GM10266 (cell line): ENCODE results near the gene VSIR.

Source experiments
- DNase-seq: peaks from one replicate; pipeline ENCODE4 v3.0.0; 2012; ENCODE audit errors: extremely low spot score
- TF ChIP-seq, protein P1 (sequence below): IDR thresholded peaks from 2 replicates; pipeline ENCODE4 v1.5.1; 2012; ENCODE audit warnings: mild to moderate bottlenecking, low read depth; ENCODE audit not compliant: control insufficient read depth, insufficient read depth; ENCODE audit errors: missing control alignments

VSIR gene

DNA sequence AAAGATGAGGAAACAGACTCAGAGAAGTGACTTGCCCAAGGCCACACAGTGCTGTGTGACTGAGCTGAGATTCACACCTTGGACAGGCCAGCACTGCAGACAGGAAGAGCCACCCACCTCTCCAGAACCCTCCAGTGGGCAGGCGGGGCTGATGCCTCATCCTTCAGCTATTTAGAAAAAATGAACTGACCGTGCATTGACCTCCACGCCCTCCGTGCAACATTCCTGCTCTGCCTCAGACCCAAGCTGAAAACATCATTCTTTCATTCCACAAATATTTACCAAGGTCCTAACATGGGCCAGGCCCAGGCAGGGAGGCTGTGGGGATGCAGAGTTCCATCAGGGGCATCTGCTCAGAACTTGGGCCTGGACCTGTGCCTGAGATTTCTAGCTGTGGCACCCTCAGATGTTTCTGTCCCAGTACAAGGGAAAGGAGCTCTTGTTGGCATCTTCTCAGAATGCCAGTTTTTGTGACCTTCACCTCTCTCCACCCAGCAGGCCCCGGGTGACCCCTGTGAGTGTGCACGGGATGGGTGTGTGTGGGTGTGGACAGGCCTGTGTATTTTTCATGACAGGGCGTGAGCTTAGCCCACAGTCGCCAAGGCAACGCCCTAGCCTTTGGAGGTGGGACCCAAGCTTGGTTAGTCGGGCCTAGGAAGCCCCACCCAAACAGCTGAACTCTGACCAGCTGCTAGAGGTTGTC, 6.5 kb downstream of the VSIR start:
- TF ChIP-seq, protein P1, sequence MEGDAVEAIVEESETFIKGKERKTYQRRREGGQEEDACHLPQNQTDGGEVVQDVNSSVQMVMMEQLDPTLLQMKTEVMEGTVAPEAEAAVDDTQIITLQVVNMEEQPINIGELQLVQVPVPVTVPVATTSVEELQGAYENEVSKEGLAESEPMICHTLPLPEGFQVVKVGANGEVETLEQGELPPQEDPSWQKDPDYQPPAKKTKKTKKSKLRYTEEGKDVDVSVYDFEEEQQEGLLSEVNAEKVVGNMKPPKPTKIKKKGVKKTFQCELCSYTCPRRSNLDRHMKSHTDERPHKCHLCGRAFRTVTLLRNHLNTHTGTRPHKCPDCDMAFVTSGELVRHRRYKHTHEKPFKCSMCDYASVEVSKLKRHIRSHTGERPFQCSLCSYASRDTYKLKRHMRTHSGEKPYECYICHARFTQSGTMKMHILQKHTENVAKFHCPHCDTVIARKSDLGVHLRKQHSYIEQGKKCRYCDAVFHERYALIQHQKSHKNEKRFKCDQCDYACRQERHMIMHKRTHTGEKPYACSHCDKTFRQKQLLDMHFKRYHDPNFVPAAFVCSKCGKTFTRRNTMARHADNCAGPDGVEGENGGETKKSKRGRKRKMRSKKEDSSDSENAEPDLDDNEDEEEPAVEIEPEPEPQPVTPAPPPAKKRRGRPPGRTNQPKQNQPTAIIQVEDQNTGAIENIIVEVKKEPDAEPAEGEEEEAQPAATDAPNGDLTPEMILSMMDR: no peak
- no peak for DNase-seq

DNA sequence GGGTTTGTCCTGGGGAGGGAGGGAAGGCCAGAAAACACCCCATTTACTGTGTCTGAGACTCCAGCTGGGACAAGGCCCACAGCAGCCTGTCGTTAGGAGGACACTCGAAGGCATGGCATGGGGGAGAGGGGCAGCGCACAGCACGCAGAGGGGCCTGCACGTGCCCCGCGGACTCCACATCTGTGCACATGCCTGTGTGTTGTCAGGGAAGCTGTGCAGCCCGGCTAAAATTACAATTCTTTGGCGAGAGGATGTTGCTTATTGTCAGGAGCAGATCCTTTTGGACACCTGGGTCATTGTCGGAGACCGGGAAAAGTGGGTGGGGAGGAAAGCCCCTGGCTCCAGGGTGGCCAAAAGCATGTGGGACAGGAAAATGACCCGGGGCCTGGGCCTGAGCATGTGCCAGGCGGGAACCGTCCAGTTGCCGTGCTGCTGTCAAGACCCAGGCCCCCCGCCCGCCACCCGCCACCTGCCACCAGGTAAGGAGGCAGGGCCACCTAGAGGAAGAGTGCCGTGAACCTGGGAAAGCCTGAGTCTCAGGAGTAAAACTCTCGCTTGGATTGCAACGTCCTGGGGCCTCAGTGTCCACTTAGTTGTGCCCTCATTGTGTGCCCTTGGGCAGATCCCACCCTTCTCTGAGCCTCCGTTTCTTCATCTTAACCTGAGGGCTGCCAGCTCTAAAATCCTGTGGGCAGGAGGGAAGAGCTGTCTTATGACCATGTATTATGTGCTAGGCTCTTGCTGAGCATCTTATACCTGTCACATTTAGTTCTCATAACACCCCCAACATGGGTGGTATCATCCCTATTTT, 7.2 kb downstream of the VSIR start:
- TF ChIP-seq, protein P1: no peak
- DNase-seq: no peak

DNA sequence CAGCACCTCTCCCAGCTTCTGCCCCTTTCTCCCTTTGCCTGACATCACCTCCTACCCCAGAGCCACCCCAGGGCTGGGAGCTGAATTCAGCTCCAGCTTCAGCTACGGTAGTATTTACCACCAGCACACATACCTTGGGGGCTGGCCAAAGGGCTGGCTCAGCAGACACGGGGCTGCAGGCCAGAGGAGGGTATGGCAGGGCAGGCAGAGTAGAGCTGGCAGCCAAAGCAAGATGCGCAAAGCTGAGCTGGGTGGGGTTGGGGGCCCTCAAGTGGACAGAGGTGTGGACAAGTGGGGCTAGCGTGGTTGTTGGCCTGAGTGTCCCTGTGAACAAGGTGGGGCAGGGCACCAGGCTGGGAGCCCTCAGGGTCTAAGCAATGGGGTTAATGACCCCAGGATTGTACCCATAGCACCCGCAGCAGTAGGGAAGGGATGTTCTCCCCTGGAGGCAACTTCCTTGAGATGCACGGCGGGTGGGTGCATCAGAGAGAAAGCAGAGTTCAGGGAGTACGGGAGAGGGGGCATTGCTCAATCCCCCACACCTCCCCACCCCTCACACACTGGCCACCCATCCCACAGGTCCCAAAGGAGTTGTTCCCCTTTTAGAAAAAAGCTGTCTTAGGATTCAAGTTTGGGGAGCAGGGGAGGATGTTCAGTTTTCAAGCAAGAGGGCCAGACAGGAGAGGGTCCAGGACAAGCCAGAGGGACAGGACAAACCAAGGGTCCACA, 8.0 kb downstream of the VSIR start:
- TF ChIP-seq, protein P1: no peak
- no peak for DNase-seq

DNA sequence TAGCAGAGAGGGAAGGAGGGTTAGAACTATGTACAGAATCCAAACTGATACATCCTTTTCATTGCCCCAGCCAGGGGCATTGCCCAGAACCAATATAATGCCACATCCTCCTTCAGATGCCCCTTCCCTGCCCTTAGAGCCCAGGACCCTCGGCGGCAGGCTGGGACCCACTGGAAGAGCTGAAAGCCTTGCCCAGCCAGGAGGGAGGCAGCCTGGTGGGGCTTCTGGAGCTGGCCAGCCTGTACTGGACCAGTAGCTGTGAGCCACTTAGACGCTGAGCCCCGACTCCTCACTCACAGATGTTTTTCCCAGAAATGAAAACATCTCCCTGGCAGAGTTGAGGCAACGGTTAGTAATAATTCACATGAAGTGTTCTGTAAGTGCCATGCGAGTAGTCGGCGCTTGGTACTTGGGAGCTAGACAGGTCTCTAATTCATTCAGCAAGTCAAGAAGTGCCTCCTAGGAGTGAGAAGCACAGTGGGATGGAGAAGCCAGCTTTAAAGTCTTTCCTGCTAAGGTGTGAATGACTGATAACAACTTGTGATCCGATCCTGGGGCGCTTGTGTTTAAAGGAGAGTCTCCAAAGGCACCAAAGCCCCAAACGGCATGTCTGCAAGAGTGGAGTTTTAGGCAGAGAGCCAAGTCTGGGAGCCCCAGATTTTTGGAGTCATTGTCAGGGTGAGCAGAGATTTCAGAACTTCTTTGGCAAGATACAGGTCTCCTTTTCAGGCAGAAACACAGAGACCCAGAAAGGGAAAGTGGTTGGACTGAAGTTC, 9.8 kb downstream of the VSIR start:
- no peak for DNase-seq

DNA sequence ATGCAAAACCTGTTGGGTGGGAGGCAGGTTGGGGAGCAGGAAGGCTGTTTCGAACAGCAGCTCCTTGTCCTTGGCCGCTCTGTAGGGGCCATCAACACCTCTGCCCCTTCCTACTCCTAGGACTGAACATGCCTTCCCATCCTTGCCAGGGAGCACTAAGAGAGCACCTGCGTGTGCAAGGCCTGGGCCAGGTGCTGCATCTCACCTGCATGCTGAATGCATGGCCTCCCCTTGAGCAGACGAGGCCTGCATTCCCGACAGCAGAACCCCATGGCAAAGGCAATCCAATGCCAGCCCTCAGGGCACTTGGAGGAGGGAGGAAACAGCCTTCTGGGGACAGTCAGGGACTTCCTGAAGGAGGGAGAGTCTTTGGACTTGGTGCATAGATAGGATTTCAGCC, 11.0 kb downstream of the VSIR start:
- TF ChIP-seq, protein P1: no peak
- DNase-seq: no peak

More for the DNA sequence above, 9.8 kb downstream of the VSIR start:
- TF ChIP-seq, protein P1: no peak

DNA sequence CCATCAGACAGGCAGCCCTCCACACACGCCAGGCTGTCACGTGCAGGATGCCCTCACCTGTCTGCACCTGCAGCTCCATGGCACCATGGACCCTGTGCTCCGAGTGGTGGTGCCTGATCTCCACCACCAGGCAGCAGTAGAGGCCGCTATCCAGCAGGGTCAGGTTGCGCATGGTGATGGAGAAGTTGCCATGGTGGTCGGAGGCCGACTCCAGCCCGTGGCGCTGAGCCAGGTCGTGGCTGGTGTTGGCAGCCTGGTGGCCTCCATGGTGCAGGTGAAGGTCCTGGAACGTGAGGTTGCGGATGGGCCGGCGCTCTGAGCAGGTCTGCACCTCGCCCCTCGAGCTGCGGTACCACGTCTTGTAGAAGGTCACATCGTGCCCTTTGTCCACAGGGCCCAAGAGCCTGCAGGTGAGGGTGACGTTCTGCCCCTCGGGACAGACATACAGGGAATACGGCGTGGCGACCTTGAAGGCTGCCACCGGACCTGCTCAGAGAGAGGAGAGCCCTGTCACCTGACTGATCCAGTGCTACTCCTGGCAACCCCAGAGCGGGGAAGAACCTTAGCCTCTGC, 11.7 kb downstream of the VSIR start:
- TF ChIP-seq, protein P1: no peak
- no peak for DNase-seq
